GM21528 (cell line): ENCODE data around the gene AHCYL1.
A peak's percentile ranks its signal among the peaks of the same experiment; 100 is the strongest.

Experiments used
- ATAC-seq: cut with Tn5 transposase; IDR thresholded peaks from one replicate; pipeline ENCODE4 v1.9.1; 2021; ENCODE audit warnings: mild to moderate bottlenecking, moderate library complexity; ENCODE audit not compliant: unreplicated experiment, low FRiP score

AHCYL1 gene

GRCh38 chr1:110034040-110034450 is 49.5 kb downstream of the AHCYL1 start:
- ATAC-seq, result no peak

GRCh38 chr1:110034451-110035235 is 50.1 kb downstream of the AHCYL1 start, which contains the start of gene STRIP1:
STRIP1 (plus strand) TSS chr1:110034624; CDS start chr1:110034638, 14 bp downstream.
- ATAC-seq, result peak; percentile 93

DNA sequence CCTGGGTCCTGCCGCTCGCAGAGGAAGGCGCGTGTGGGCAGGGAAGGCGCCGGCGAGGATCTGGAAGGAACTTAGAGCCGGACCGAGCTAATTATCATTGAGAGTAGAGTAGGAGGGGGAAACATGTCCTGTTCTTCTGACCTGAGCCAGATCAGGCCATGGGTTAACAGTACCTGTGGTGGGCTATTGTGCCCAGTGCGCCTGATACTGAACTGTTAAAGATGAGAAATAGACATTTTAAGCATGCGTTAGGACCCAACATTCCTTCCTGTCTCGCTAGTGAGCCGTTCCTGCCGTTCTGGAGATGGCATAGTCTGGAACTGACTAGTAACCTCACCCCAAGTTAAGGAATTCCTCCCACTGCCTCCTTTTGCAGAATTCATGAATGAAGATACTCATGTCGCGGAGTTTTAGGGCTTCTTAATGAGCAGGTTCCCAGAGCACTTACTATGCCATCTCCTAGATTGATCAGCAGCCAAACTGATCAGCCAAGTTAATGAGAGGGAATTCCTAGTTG is 50.7 kb downstream of the AHCYL1 start:
- ATAC-seq, result peak; percentile 2

DNA sequence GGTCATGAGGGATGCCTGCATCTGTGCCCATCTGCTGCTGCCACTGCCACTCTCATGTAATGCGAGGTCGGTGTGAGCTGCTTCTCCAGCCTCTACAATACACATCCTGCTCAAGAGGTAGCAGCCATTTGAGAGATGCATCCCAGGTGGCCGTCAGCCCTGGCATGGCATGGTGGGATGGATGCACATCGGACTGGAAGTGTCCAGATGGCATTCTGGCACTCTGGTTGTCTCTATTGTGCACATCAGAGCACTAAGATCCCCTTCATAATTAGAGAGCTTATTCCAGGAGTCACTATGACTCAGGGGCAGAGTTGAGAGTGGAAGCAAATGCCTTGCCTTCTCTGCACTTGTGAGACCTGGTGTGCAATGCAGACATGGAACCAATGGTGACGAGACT is 53.7 kb downstream of the AHCYL1 start:
- ATAC-seq, result no peak

- no peak for ATAC-seq
These were observed 55.1 kb downstream of the AHCYL1 start for GRCh38 chr1:110039641-110040040.

DNA sequence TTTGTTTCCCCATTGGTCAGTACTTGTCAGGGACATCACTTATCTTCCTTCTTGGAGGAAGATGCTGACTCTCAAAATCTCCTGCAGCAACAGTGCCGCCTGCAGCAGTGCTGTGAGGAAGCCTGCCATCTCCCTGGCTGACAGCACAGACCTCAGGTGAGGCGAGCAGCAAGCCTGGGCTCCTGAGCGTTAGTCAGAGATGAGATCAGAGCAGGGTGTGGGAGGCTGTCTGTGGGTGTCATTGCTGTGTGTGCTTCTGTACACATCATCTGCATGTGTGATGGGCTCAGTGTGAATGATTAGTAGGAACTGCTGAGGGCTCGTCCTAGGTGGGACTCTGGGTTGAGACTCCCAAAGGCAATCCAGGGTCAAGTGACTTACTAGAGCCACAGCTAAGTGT is 56.0 kb downstream of the AHCYL1 start:
- no peak for ATAC-seq

- no peak for ATAC-seq
These were observed 58.5 kb downstream of the AHCYL1 start for GRCh38 chr1:110043016-110043415.

DNA sequence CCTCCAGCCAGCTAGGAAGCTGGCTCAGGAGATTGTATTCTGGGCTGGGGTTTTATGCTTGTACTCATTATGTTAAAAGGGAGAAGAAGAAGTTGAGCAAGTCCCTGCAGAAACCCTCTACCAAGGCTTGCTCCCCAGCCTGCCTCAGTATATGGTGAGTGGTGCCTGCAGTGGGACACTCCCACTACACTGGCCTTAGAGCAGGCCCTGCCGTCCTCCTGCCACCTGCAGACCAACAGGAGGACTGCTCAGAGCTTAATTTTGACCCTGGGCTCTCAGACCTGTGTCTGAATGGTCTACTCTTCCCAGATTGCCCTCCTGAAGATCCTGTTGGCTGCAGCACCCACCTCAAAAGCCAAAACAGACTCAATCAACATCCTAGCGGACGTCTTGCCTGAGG is 62.9 kb downstream of the AHCYL1 start:
- no peak for ATAC-seq

DNA sequence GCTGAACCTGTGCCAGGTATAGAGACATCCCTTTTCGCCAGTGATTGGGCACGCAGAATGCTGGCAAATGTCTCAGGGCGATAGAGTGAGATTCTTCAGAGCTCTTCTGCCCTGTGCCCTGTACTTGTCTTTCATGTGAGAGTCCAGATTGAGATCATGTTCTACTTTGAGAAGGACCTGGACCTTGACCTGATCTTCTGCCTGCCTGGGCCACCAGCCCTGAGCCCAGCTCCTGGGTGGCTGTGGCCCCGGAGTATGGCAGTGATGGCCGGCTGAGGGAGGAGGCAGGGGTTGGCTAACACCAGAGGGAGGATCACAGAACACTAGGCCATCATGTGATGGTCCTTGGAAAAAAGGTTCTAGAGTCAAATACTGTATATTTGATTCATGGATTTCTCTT is 63.7 kb downstream of the AHCYL1 start:
- ATAC-seq, result no peak

GRCh38 chr1:110048923-110049601 is 64.5 kb downstream of the AHCYL1 start:
- ATAC-seq, result no peak

DNA sequence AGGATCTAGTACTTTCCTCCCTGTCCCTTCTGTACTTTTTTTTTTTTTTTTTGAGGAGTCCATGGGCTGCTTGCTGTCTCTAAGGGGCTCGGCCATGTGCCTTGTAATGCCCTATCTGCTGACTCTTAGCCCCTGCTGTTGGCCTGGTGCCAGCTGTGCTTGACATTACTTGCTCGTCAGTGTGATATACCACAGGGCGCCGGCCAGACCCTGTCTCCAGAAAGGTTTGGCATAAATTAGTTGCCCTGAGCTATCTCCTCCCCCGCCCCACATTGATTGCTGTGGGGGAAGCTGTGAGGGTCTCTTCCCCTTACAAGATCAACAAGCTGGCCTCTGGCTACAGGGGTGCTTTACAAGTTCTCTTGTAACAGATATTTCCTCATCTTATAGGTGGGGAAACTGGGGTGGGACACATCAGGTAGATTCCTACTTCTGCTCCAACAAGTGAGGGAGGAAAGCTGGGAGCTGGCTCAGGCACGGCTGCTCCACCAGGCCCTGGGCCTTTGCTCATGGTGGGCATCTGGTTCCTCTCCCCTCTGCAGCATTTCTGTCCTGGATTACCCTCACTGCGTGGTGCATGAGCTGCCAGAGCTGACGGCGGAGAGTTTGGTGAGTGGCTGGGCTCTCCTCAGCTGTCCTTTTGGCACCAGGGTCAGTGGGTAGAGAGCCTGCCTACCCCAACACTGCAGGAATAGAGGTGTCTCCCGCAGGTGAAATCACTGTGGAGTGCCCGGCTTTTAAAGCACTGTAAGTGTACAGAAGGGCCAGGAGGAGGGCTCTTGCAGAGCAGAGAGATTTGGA is 65.4 kb downstream of the AHCYL1 start:
- no peak for ATAC-seq

DNA sequence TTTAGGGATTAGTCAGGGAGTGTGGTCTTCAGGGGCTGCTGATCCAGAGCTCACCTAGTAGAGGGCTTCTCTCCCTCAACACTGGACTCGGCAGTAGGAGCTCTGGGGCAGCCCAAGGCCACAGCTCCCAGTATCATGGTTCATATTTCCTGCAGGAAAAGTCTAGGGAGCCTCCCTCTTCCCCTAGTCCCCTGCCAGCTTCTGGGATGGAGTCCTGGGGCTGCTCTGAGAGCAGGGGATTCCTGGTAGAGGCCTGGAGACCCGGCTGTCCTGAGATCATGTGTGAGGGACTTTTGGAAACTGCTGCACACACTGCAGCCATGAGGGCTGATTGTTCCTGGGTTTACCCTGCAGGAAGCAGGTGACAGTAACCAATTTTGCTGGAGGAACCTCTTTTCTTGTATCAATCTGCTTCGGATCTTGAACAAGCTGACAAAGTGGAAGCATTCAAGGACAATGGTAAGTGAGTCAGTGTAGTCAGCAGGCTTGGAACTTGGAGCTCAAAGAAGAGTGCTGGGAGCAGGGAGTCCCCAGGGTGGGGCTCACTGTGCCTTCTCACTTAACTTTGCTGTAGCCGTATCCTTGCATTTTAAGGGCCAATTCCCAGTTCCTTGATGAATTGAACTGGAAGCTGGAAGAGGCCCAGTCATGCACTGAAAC is 66.2 kb downstream of the AHCYL1 start:
- no peak for ATAC-seq

DNA sequence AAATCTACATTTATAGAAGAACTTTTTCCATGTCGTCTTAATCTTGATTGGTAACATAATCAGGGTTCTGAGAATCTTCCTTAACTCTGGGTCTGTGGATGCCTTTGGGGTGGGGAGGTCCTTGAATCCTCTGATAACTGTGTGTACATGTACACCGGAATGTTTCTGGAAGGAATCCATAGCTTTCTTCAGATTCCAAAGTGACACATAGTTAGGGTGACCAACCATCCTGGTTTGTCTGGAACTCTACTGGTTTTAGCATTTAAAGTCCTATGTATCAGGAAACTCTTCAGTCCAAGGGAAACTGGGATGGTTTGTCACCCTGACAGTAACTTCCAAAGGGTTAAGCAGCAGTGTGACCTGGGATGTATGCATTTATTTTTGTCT is 66.7 kb downstream of the AHCYL1 start:
- no peak for ATAC-seq

DNA sequence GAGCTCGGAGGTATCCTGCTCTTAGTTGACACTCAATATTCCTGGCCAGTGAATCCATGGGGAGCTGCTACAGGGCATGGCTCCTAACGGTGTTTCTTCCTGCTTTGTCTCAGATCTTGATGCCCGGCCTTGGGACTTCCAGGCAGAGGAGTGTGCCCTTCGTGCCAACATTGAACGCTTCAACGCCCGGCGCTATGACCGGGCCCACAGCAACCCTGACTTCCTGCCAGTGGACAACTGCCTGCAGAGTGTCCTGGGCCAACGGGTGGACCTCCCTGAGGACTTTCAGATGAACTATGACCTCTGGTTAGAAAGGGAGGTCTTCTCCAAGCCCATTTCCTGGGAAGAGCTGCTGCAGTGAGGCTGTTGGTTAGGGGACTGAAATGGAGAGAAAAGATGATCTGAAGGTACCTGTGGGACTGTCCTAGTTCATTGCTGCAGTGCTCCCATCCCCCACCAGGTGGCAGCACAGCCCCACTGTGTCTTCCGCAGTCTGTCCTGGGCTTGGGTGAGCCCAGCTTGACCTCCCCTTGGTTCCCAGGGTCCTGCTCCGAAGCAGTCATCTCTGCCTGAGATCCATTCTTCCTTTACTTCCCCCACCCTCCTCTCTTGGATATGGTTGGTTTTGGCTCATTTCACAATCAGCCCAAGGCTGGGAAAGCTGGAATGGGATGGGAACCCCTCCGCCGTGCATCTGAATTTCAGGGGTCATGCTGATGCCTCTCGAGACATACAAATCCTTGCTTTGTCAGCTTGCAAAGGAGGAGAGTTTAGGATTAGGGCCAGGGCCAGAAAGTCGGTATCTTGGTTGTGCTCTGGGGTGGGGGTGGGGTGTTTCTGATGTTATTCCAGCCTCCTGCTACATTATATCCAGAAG is 69.2 kb downstream of the AHCYL1 start:
- ATAC-seq, result no peak

GRCh38 chr1:110055493-110056284 is 71.1 kb downstream of the AHCYL1 start:
- no peak for ATAC-seq

GRCh38 chr1:110056285-110056683 is 71.7 kb downstream of the AHCYL1 start:
- ATAC-seq, result no peak

GRCh38 chr1:110056776-110057175 is 72.2 kb downstream of the AHCYL1 start:
- ATAC-seq, result no peak

GRCh38 chr1:110057963-110058518 is 73.5 kb downstream of the AHCYL1 start:
- ATAC-seq, result no peak
